Sigmoid colon (tissue), 3 donors: ENCODE data around the gene CASP7.

ENCODE experiments used
- POLR2A ChIP-seq, 2 donors: fragments of 450-650 bp; IDR thresholded peaks; one replicate each; pipeline ENCODE4 v1.6.1; 2016; ENCODE audit warnings: antibody characterized with exemption in 2 of 2, mild to moderate bottlenecking in 2 of 2, moderate library complexity in 2 of 2
- TF ChIP-seq, protein P1 (sequence below), 4 experiments: fragments of 450-650 bp in 3 of 4; fragments of 200-600 bp in 1 of 4; IDR thresholded peaks; one replicate each; pipeline ENCODE4 v1.5.1; 2016 to 2019; ENCODE audit warnings: antibody characterized with exemption in 4 of 4, mild to moderate bottlenecking in 3 of 4, moderate library complexity in 2 of 4

DNA sequence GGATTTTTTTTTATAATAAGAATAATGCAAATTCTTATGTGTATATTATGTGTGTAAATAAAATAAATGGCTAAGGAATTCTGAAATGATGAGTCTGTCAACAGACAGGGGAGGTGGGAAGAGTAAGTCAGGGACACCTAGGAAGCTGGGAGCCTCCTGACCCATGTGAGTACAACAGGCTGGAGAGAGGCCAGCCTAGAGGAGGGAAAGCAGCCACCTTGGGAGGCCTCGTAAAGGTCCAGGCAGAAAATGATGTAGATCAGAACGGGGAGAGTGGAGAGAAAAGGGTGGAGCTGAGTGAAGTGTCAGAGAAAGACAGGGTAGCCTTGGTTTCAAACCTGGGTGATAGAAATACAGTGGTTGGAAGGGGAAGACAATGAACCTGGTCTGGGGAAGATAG, 22.8 kb upstream of the CASP7 start:
- TF ChIP-seq, protein P1, sequence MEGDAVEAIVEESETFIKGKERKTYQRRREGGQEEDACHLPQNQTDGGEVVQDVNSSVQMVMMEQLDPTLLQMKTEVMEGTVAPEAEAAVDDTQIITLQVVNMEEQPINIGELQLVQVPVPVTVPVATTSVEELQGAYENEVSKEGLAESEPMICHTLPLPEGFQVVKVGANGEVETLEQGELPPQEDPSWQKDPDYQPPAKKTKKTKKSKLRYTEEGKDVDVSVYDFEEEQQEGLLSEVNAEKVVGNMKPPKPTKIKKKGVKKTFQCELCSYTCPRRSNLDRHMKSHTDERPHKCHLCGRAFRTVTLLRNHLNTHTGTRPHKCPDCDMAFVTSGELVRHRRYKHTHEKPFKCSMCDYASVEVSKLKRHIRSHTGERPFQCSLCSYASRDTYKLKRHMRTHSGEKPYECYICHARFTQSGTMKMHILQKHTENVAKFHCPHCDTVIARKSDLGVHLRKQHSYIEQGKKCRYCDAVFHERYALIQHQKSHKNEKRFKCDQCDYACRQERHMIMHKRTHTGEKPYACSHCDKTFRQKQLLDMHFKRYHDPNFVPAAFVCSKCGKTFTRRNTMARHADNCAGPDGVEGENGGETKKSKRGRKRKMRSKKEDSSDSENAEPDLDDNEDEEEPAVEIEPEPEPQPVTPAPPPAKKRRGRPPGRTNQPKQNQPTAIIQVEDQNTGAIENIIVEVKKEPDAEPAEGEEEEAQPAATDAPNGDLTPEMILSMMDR (IDR thresholded peaks at IDR 0.05): no peak
- TF ChIP-seq POLR2A (IDR thresholded peaks at IDR 0.05): no peak
